Measurements from ENCODE around the gene PCCA.

GRCh38 chr13:100124265-100124664 is 35.4 kb downstream of the PCCA start:
- TF ChIP-seq FOXM1 (IDR thresholded peaks at IDR 0.05; ENCODE audit: borderline replicate concordance) (no peak), TARDBP (IDR thresholded peaks at IDR 0.05) (no peak), SP1 (IDR thresholded peaks at IDR 0.05) (no peak), BHLHE40 (IDR thresholded peaks at IDR 0.05; ENCODE audit: borderline replicate concordance) (no peak), FOXA1 (IDR thresholded peaks at IDR 0.05) (no peak), FOXK2 (IDR thresholded peaks at IDR 0.05) (no peak)
